H9 (cell line): Measurements from ENCODE around the gene AIMP1. TPM values are rescaled to one million over a fixed set of nuclear protein-coding genes. Genes with fewer than 3 reads are reported as not detected.

Experiments used
- DNase-seq: peaks from one replicate; pipeline ENCODE4 v3.0.0-alpha.2; 2017
- H2AFZ ChIP-seq: one replicate; pipeline ENCODE4 v1.6.1; 2013; ENCODE audit warnings: mild to moderate bottlenecking, low read length, control low read depth, moderate library complexity
- H2AK5ac ChIP-seq: 2 replicates; pipeline ENCODE4 v1.6.1; 2013; ENCODE audit warnings: low read length, control low read depth, mixed read lengths; ENCODE audit not compliant: insufficient read length
- H2BK120ac ChIP-seq: one replicate; pipeline ENCODE4 v1.6.1; 2013; ENCODE audit warnings: low read depth, mild to moderate bottlenecking, low read length, control low read depth, inconsistent platforms; ENCODE audit not compliant: poor library complexity, severe bottlenecking
- H2BK12ac ChIP-seq: 2 replicates; pipeline ENCODE4 v1.6.1; 2013; ENCODE audit warnings: low read length, control low read depth, mixed read lengths, low read depth; ENCODE audit not compliant: insufficient read length
- H2BK15ac ChIP-seq: 2 replicates; pipeline ENCODE4 v1.6.1; 2013; ENCODE audit warnings: low read depth, low read length, control low read depth
- H2BK20ac ChIP-seq: one replicate; pipeline ENCODE4 v1.6.1; 2013; ENCODE audit warnings: low read depth, mild to moderate bottlenecking, low read length, control low read depth, inconsistent platforms; ENCODE audit not compliant: poor library complexity, severe bottlenecking
- H2BK5ac ChIP-seq: 2 replicates; pipeline ENCODE4 v1.6.1; 2013; ENCODE audit warnings: low read length, control low read depth, mixed read lengths; ENCODE audit not compliant: insufficient read length
- H3K14ac ChIP-seq: 2 replicates; pipeline ENCODE4 v1.6.1; 2013; ENCODE audit warnings: low read length, control low read depth; ENCODE audit not compliant: insufficient read depth
- H3K18ac ChIP-seq: 2 replicates; pipeline ENCODE4 v1.6.1; 2013; ENCODE audit warnings: low read depth, mild to moderate bottlenecking, mixed read lengths, low read length, control low read depth; ENCODE audit not compliant: insufficient read length
- H3K23ac ChIP-seq: 2 replicates; pipeline ENCODE4 v1.6.1; 2013; ENCODE audit warnings: low read length, control low read depth, mixed read lengths, low read depth; ENCODE audit not compliant: insufficient read length
- H3K23me2 ChIP-seq: 2 replicates; pipeline ENCODE4 v1.6.1; 2013; ENCODE audit warnings: low read depth, mild to moderate bottlenecking, mixed read lengths, low read length, control low read depth; ENCODE audit not compliant: insufficient read length, poor library complexity, severe bottlenecking
- H3K27ac ChIP-seq: 2 replicates; pipeline ENCODE4 v1.5.1; 2013; ENCODE audit warnings: low read length, control low read depth, mixed read lengths, low read depth; ENCODE audit not compliant: insufficient read length
- H3K27me3 ChIP-seq: 2 replicates; pipeline ENCODE4 v1.6.1; 2013; ENCODE audit warnings: low read length, control low read depth, inconsistent platforms; ENCODE audit not compliant: insufficient read depth
- H3K4ac ChIP-seq: 2 replicates; pipeline ENCODE4 v1.6.1; 2013; ENCODE audit warnings: low read depth, mild to moderate bottlenecking, control low read depth, inconsistent platforms, low read length, moderate library complexity
- H3K4me1 ChIP-seq: 2 replicates; pipeline ENCODE4 v1.6.1; 2013; ENCODE audit warnings: low read length, control low read depth, inconsistent platforms; ENCODE audit not compliant: insufficient read depth
- H3K4me2 ChIP-seq: 2 replicates; pipeline ENCODE4 v1.6.1; 2013; ENCODE audit warnings: low read length, control low read depth, mixed read lengths; ENCODE audit not compliant: insufficient read length, insufficient read depth
- H3K56ac ChIP-seq: 2 replicates; pipeline ENCODE4 v1.6.1; 2013; ENCODE audit warnings: low read depth, mild to moderate bottlenecking, mixed read lengths, low read length, control low read depth; ENCODE audit not compliant: insufficient read length
- H3K79me1 ChIP-seq: 2 replicates; pipeline ENCODE4 v1.6.1; 2013; ENCODE audit warnings: low read depth, mild to moderate bottlenecking, moderate library complexity, low read length, control low read depth, inconsistent platforms; ENCODE audit not compliant: insufficient read depth, poor library complexity, severe bottlenecking
- H3K79me2 ChIP-seq: 2 replicates; pipeline ENCODE4 v1.6.1; 2013; ENCODE audit warnings: low read length, control low read depth, inconsistent platforms; ENCODE audit not compliant: insufficient read depth
- H3K9ac ChIP-seq: 2 replicates; pipeline ENCODE4 v1.6.1; 2013; ENCODE audit warnings: low read length, control low read depth, mixed read lengths; ENCODE audit not compliant: insufficient read length; ENCODE audit errors: extremely low read depth
- H3K9me3 ChIP-seq: one replicate; pipeline ENCODE4 v1.6.1; 2013; ENCODE audit warnings: low read depth, low read length, inconsistent platforms; ENCODE audit not compliant: control insufficient read depth
- H3T11ph ChIP-seq: one replicate; pipeline ENCODE4 v1.6.1; 2013; ENCODE audit warnings: mild to moderate bottlenecking, low read length, control low read depth, inconsistent platforms
- H4K20me1 ChIP-seq: one replicate; pipeline ENCODE4 v1.6.1; 2013; ENCODE audit not compliant: control insufficient read depth, insufficient read length, insufficient read depth
- H4K5ac ChIP-seq: 2 replicates; pipeline ENCODE4 v1.6.1; 2013; ENCODE audit warnings: low read depth, mild to moderate bottlenecking, mixed read lengths, low read length, control low read depth; ENCODE audit not compliant: insufficient read length
- H4K8ac ChIP-seq: replicated peaks from 2 replicates; pipeline ENCODE4 v1.6.1; 2013; ENCODE audit warnings: low read length, control low read depth, mixed read lengths, low read depth; ENCODE audit not compliant: insufficient read length
- H4K91ac ChIP-seq: 2 replicates; pipeline ENCODE4 v1.6.1; 2013; ENCODE audit warnings: low read depth, mild to moderate bottlenecking, moderate library complexity, mixed read lengths, low read length, control low read depth; ENCODE audit not compliant: insufficient read length
- H3K27ac Mint-ChIP-seq, 3 experiments: 2 replicates in 2 of 3; 3 replicates in 1 of 3; pipeline ENCODE4 v1.8.0; 2020 to 2021; ENCODE audit warnings: mixed read lengths in 3 of 3, mild to moderate bottlenecking in 1 of 3, moderate library complexity in 1 of 3
- H3K27me3 Mint-ChIP-seq: 2 replicates; pipeline ENCODE4 v1.8.0; 2021; ENCODE audit warnings: low read depth, mild to moderate bottlenecking, moderate library complexity, mixed read lengths
- H3K36me3 Mint-ChIP-seq, 3 experiments: 2 replicates in 2 of 3; 3 replicates in 1 of 3; pipeline ENCODE4 v1.8.0; 2020 to 2021; ENCODE audit warnings: low read depth in 3 of 3, mixed read lengths in 3 of 3; ENCODE audit not compliant: insufficient read depth in 1 of 3
- H3K4me1 Mint-ChIP-seq, 2 experiments: 2 replicates each; pipeline ENCODE4 v1.8.0; 2020; ENCODE audit warnings: mixed read lengths in 2 of 2
- H3K4me3 Mint-ChIP-seq, 2 experiments: 2 replicates in 1 of 2; 3 replicates in 1 of 2; pipeline ENCODE4 v1.8.0; 2020 to 2021; ENCODE audit warnings: mild to moderate bottlenecking in 2 of 2, mixed read lengths in 2 of 2, moderate library complexity in 1 of 2
- H3K9me3 Mint-ChIP-seq, 2 experiments: 2 replicates in 1 of 2; 3 replicates in 1 of 2; pipeline ENCODE4 v1.8.0; 2020; ENCODE audit warnings: mild to moderate bottlenecking in 2 of 2, mixed read lengths in 2 of 2, moderate library complexity in 1 of 2
- CTCF ChIP-seq: fragments of 200-600 bp; sonication (generic); conservative IDR thresholded peaks from 3 replicates; pipeline ENCODE4 v1.8.0; 2021; ENCODE audit warnings: antibody characterized with exemption, mild to moderate bottlenecking
- WGBS: extraction: QIAGEN DNeasy Blood & Tissue Kit; methylation state at CpG from one replicate; pipeline ENCODE4 v1.1.7; 2013; ENCODE audit warnings: missing lambda C conversion rate, low lambda C conversion rate, mixed read lengths; ENCODE audit not compliant: insufficient read length; ENCODE audit errors: extremely low coverage; 5-methylcytosine and 5-hydroxymethylcytosine counted together
- total RNA-seq: library from RNA; stranded (reverse); gene quantifications from 2 replicates; pipeline ENCODE4 v1.2.1, GENCODE V29; 2021

AIMP1 gene
- total RNA-seq, 1 experiment from 2014 or later = 36.8 TPM

- H3K23ac ChIP-seq = no peak overlapping the region
- Mint-ChIP-seq H3K27me3 (no peaks in the 10 kb centered on the region), H3K4me1 (peaks cover 5 to 6% of the 10 kb centered on the region in 2 experiments), H3K36me3 (no peaks in the 10 kb centered on the region; a peak in 2 of 7 replicates), H3K9me3 (no peaks in the 10 kb centered on the region), H3K4me3 (no peak overlapping the region), H3K27ac (no peak overlapping the region)
- H3K4me2 ChIP-seq = no peak overlapping the region
- H3K56ac ChIP-seq = no peak overlapping the region
- no peak overlapping the region for H3K4ac ChIP-seq
- H3K79me2 ChIP-seq = no peaks in the 10 kb centered on the region
- no peaks in the 10 kb centered on the region for H3K79me1 ChIP-seq
- H2AK5ac ChIP-seq = no peak overlapping the region
- H4K8ac ChIP-seq = no peak overlapping the region
- no peak overlapping the region for H4K91ac ChIP-seq
- no peak overlapping the region for H2BK5ac ChIP-seq
- no peaks in the 10 kb centered on the region for H3K27me3 ChIP-seq
- H3K23me2 ChIP-seq = no peaks in the 10 kb centered on the region
- no peaks in the 10 kb centered on the region for H4K20me1 ChIP-seq
- H2AFZ ChIP-seq = no peak overlapping the region
- H2BK15ac ChIP-seq = no peak overlapping the region
- H2BK120ac ChIP-seq = no peak overlapping the region
- H3T11ph ChIP-seq = no peak overlapping the region
- H2BK20ac ChIP-seq = no peak overlapping the region
- H3K18ac ChIP-seq = no peak overlapping the region
- no peak for TF ChIP-seq CTCF
- H4K5ac ChIP-seq = no peak overlapping the region
- H3K14ac ChIP-seq = no peak overlapping the region
- no peaks in the 10 kb centered on the region for H3K9me3 ChIP-seq
- no peak for DNase-seq
- WGBS = no CpG with 5 or more reads among the region's 1 CpG
- H2BK12ac ChIP-seq = no peak overlapping the region
- H3K27ac ChIP-seq = no peak overlapping the region
- H3K9ac ChIP-seq = no peak overlapping the region
- H3K4me1 ChIP-seq = no peaks in the 10 kb centered on the region
Measured at GRCh38 chr4:106347167-106347566, 30.8 kb downstream of the AIMP1 start.
